ENCODE measurements around the gene RASGRP4.

The RASGRP4 gene

GRCh38 chr19:38389101-38389925 is 36.7 kb downstream of the RASGRP4 start:
- no peak for ATAC-seq

GRCh38 chr19:38388349-38389100 is 37.5 kb downstream of the RASGRP4 start, which contains the start of gene SPRED3:
Gene SPRED3 (plus strand): TSS chr19:38388697. CDS start chr19:38390303, 1,606 bp downstream.
- peak in 1 of 2 donors; percentile 1 for ATAC-seq

DNA sequence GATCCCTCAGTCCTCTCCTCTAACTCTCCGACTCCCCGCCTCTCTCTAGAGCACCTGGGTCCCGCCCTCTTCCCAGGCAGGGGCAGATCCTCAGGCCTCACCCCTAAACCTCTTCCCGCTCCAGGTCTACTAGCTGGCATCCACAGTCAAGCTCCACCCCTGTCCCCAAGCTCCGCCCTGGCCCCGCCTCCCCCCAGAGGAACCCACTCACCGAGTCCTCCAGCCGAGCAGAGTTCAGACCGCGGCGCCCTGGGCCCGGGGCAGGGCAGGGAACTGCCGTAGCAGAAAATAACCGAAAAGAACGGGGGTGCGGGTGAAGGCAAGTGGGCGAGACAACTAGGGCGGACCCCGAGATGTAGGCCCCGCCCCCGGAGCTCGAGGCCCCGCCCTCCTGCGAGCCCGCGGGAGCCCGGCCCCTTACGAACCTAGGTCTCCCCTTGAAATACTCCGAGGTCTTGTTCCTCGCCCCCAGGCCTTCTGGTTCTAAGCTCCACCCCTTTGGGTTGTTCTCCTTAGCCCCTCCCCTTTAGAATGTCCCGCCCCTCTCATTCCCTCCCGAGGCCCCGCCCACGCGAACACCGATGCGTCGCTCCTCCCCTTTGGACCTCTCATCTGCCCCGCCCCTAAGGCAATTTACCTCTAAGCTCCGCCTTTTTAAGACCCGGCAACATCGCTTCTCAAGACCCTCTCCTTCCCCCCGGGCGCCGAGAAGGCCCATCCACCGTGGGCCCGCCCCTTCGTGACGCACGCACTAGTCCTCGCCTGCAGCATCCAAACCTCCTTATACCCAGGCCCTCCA is 38.3 kb downstream of the RASGRP4 start, which contains the start of gene GGN:
TSS of gene GGN (minus strand) at position 485 of the 799 bp plus-strand sequence. CDS start 773 bp downstream, outside the sequence.
- ATAC-seq = peak; percentile 68 to 76

DNA sequence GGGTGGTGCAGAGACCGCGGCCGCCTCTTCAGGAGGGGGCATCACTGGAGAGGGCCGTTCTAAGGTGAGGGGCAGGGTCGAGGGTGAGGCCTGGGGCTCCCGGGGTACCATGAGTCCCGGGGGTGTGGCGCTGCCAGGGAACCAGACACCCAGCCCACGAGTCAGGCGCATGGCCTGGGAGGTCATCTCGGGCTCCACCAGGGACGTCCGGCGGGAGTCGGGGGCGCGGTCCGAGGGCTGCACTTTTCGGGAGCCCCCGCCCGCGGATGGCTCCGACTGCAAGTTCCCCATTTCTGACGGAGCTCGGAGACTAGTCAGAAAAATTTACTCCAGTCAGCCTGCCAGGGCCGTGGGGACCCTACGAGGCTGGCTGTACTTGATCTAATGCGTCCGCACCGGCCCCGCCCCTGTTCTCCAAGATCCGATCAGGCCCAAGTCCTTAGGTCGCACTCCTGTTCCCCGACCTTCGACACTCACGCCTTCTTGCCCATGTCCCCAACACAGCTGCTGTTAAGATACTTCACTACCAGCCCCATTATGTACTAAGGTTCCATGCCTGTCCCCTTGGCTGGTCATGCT is 39.0 kb downstream of the RASGRP4 start:
- peak in 1 of 2 donors; percentile 3 for ATAC-seq

- no peak for ATAC-seq
Measured at GRCh38 chr19:38386300-38386970, 39.6 kb downstream of the RASGRP4 start.

- ATAC-seq = no peak
Measured at GRCh38 chr19:38385804-38386257, 40.2 kb downstream of the RASGRP4 start.

DNA sequence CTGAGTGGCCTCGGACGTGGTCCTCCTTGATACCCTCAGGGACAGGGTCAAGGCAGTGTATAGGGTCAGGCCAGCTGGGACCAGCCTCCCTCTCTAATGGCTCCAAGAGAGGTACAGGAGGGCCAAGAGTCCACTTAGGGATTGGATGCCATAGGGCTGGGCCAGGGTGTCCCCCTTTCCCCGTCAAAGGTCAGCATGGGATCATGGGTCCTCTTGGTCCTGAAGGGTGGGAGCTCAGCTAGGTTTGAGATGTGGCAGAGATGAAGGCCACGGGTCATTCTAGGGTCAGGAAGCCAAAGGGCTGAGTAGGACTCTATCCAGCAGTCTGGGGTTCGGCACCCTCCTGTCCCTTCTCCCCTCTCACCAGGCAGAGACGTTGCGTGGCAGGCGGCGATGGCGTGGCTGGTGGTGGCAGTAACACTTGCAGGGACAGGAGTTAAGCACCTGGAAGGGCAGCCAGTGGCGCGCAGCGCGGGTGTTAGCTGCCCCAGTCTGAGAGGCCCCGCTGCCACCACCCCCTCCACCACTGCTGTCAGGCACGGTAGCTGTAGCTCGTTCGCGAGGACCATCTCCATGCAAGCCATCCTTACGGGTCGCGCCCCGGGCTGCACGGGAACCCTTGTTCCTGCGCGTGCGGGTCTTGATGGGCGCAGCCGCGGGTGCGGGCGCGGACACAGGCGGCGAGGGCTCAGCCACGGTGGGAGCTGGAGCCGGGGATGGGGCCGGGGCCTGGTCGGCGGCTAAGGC is 40.8 kb downstream of the RASGRP4 start:
- ATAC-seq = no peak

DNA sequence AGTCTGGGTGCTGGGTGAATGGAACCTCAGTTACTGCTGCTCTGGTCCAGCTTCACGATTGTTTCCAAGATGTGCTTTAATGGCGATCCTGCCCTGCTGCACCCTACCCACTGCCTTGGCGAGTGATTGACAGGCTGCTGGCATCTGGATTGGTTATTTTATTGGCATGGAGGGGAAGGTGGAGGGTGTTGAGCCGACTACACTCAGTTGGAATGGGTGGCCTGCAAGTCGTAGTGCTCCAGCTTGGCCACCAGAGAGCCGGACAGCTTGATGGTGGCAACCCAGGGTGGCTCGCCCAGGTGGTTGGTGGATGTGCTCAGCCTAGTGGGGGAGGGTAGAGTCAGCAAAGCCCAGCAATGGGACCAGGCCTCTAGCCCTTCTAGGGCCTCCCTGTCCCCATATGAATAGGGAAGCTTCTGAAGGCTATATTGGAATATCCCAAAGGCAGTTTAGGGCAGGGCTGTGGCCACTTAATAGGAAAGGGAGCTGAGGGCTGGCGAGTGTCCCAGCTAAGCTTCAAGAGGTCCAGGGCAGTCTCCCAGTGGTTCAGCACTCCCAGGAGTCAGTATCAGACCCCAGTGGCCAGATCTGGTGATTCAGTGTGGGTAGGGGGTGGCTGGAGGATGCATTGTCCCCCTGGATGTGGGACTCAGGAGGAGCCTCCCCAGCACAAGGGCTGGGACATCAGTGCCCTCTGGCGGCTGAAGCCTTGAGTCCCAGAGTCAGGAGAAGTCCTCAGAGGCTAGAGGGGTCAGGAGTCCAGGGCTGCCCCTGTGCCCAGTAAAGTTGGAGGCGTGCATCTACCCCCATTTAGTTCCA is 41.6 kb downstream of the RASGRP4 start:
- no peak for ATAC-seq

- ATAC-seq = no peak
Measured at GRCh38 chr19:38383743-38384142, 42.3 kb downstream of the RASGRP4 start.

- ATAC-seq = no peak
Measured at GRCh38 chr19:38383184-38383583, 42.8 kb downstream of the RASGRP4 start.

DNA sequence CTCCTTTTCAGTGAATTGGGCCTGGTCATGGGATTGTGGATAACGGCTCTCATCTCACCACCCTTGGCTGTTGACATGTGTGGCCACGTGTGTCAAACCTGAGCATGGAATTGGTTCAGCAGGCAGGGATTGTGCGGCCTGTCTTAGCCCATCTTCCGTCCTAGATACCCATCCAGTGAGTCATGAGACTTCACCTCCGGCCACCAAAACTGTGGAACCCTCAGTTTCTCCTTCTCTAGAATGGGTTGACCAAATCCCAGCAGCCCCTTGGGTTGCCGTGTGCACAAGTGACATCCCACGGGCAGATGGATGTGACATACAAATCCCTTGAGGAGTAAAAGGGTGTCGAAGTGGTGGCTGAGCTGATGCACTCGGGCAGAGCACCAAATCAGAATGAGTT is 44.9 kb downstream of the RASGRP4 start:
- ATAC-seq = no peak

- ATAC-seq = no peak
Measured at GRCh38 chr19:38378866-38379265, 47.2 kb downstream of the RASGRP4 start.

DNA sequence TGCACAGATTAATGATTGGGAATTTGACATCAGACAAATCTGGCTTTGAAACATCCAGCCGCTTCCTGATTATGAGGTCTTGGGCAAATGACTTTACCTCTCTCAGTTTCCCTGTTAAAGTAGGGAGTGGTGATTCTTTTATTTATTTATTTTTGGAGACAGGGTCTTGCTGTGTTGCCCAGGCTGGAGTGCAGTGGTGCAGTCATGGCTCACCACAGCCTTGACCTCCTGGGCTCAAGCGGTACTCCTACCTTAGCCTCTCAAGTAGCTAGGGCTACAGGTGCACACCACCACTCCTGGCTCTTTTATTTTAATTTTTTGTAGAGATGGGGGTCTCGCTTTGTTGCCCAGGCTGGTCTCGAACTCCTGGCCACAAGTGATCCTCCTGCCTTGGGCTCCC is 49.0 kb downstream of the RASGRP4 start:
- ATAC-seq = no peak

DNA sequence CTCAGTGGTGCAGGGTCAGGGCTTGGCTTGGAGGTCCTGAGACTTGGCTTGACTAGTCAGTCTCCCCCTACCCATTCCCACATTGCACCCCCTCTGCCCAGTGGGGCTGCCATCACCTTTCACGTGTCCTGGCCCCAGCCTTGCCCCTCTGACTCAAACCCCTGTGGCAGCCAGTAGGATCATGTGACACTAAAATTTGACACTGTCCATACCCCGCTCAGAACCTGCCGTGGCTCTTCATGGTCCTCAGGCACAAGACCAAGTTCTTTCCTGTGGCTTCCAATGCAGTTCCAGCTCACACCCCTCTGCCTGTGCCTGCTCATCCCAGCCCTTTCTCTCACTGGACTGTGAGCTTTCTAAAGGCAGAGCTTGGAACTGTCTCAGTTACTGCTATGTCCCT is 49.4 kb downstream of the RASGRP4 start:
- ATAC-seq = no peak

DNA sequence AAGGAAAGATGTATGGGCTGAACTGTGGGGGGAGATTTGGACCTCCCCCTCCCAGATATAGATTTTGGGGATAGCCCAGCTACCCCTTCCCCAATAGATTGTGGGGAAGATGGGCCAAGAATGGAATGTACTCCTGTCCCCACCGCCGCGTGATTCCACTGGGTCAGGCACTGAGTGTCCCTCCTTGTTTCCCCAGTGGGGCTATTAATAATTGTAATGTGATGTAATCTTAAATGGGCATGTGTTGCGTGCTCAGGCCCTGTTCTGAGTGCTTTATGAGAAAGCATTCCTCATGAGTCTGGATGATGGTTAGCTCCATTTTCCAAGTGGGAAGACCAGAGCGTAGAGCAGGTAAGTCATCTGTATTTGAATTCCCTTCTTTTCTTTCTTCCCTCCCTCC is 50.3 kb downstream of the RASGRP4 start:
- ATAC-seq = no peak

GRCh38 chr19:38375098-38375493 is 50.9 kb downstream of the RASGRP4 start:
- no peak for ATAC-seq

DNA sequence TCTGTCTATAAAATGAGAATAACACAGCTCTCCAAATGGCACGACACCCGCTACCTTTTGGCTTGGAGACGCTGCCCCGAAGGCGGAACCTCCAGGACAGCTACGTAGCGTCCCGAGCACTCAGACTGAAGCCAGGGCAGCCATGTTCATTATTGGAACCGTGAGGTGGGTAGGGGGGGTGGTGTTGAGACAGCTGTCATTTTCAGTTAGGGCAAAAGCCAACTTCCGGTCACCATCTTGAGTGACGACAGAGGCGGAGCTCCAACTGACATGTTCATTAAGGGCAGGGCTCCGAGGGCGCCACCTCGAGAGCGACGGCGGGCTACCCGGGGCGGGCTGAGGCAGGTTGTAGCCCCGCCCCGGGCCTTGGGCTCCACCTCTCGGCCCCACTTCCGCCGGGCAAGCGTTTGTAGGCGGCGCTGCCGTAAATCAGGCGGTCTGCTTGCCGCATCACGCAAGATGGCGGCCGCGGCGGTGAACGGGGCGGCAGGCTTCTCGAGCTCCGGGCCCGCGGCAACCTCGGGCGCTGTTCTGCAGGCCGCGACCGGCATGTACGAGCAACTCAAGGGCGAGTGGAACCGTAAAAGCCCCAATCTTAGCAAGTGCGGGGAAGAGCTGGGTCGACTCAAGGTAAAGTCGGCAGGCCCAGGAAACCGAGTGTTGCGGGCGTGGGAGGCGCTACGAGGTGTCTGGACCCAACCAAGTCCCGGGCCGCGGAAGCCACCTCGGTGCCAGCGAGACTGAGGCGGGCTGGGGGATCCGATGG is 51.5 kb downstream of the RASGRP4 start, which contains the start of gene PSMD8:
TSS of gene PSMD8 (plus strand) at position 240 of the 766 bp plus-strand sequence. CDS start at position 271, 31 bp downstream.
- peak; percentile 95 to 96 for ATAC-seq

DNA sequence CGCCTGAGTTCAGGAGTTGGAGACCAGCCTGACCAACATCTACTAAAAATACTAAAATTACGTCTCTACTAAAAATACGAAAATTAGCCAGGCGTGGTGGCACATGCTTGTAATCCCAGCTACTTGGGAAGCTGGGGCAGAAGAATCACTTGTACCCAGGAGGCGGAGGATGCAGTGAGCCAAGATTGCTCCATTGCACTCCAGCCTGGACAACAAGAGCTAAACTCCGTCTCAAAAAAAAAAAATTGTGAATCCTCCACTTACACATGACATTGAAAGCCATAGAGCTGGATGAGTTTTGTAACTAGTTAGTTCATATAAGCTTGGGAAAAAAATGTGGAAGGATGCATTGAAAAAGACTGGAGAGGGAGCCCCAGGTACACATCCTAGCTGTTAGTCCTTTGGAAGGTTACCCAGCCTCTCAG is 52.1 kb downstream of the RASGRP4 start:
- ATAC-seq = no peak

DNA sequence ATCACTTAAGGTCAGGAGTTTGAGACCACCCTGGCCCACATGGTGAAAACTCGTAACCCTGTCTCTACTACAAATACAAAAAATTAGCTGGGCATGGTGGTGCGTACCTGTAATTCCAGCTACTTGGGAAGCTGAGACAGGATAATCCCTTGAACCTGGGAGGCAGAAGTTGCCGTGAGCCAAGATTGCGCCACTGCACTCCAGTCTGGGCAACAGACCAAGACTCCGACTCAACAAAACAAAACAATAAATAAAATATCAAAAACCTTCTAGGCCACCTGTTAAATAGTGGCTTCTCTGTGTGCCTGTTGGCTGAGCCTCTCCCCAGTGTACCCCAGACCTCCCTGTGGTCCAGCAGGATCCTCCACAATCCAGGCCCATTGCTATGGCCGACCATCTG is 54.9 kb downstream of the RASGRP4 start:
- ATAC-seq = no peak

Data from activated CD4-positive, CD25-positive, alpha-beta regulatory T cell treated with anti-CD3 and anti-CD28 coated beads, Interleukin-2, amount 50 U/mL, for 24 hours (primary cell).